Activated T-cell treated with anti-CD3 and anti-CD28 coated beads, Interleukin-2, amount 50 U/mL, for 24 hours (primary cell): ENCODE measurements around the gene ZNF761.
"Not testable (repeated sequence)": the region's sequence is repeated elsewhere in the genome, so short reads cannot be mapped to it uniquely, and the experiment has no call there.

Source experiments
- DNase-seq: peaks from one replicate; pipeline ENCODE4 v3.0.0-alpha.2; 2020
- H3K27ac Mint-ChIP-seq: 2 replicates; pipeline ENCODE4 v1.8.0; 2020; ENCODE audit warnings: mild to moderate bottlenecking, mixed read lengths
- H3K27me3 Mint-ChIP-seq: 2 replicates; pipeline ENCODE4 v1.8.0; 2020; ENCODE audit warnings: mixed read lengths
- H3K36me3 Mint-ChIP-seq: 2 replicates; pipeline ENCODE4 v1.8.0; 2020; ENCODE audit warnings: low read depth, mixed read lengths
- H3K4me1 Mint-ChIP-seq: 2 replicates; pipeline ENCODE4 v1.8.0; 2020; ENCODE audit warnings: low read depth, mixed read lengths
- H3K4me3 Mint-ChIP-seq: 2 replicates; pipeline ENCODE4 v1.8.0; 2020; ENCODE audit warnings: mild to moderate bottlenecking, moderate library complexity, mixed read lengths
- H3K9me3 Mint-ChIP-seq: 2 replicates; pipeline ENCODE4 v1.8.0; 2020; ENCODE audit warnings: mixed read lengths

The ZNF761 gene

DNA sequence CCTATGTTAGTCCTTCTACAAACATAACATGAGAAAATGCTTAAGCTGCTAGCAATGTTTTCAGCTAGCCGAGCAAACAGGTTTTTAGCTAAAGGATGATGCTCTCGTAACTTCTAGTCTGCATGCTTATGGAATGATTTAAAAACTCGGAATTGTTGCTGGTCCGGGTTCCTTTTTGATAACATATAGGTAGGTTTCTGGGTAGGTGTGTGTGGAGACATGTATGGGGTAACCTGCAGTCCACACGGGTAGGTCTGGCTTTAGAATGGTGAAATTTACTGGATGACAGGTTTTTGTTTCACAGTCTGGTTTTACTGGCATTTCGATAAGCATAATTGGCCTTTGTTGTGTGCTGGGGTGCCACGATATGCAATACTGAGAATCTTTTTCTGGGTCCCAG is 40.1 kb downstream of the ZNF761 start:
- Mint-ChIP-seq H3K27ac (no peak overlapping the region), H3K27me3 (no peaks in the 10 kb centered on the region), H3K9me3 (peaks cover 48% of the 10 kb centered on the region), H3K4me3 (no peak overlapping the region), H3K4me1 (peaks cover 25% of the 10 kb centered on the region), H3K36me3 (peaks cover 95% of the 10 kb centered on the region)
- no peak for DNase-seq

DNA sequence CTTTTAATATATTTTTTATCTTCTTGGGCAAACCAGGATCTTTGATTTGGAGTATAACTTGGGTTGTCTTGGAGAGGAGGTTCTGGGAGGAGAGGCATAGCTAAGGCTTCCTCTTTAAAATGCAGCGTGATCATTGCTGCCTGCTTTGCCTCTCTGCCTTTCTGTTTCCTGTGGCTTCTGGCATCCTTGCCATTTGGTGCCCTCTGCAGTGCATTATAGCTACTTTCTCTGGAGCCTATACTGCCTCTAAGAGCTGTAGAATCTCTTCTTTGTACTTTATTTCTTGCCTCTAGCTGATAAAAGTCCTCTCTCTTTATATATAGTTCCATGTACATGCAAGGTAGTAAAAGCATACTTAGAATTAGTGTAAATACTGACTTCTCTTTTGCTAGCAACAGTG is 43.0 kb downstream of the ZNF761 start:
- not testable (repeated sequence) for H3K4me1 Mint-ChIP-seq, H3K4me3 Mint-ChIP-seq, H3K27ac Mint-ChIP-seq, H3K27me3 Mint-ChIP-seq, DNase-seq
- Mint-ChIP-seq H3K36me3 (peaks cover 99% of the 10 kb centered on the region), H3K9me3 (peaks cover 41% of the 10 kb centered on the region)

DNA sequence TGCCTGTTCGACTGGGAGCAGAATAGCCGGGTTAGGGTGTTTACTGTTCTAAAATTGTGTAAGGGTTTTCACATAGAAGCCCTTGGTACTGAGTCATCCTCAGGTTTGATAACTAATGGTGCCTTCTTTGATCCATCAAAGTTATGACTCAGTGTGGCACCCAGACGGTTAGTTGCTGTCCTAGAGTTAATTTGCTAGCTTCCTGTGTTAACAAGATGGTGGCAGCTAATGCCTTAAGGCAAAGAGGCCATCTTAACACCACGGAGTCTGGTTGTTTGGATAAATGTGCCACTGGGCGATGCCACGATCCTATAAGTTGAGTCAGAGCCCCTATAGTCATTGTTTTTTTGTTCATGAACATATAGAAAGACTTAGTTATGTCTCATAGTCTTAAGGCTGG is 43.7 kb downstream of the ZNF761 start:
- H3K9me3 Mint-ChIP-seq: peaks cover 41% of the 10 kb centered on the region
- not testable (repeated sequence) for H3K27ac Mint-ChIP-seq, H3K4me3 Mint-ChIP-seq, H3K4me1 Mint-ChIP-seq, DNase-seq, H3K27me3 Mint-ChIP-seq
- H3K36me3 Mint-ChIP-seq: peaks cover 99% of the 10 kb centered on the region

DNA sequence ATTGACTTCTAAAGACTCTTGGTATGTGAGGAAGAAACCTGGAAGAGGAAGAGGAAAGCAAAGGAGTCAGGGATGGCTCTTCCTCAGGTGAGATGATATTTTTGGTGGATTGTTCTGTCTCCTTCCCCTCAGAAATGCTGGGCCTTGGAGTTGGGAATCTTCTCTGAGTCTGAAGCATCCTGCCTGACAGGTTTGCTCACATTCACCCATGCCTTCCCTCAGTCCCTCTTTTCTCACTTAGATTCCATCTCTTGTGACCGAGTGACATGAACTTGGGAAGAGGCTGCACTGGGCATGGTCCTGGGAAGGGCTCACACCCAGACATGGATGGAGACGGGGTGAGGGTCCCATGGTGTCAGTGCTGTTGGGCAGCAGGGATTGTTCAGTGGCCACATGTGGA is 52.0 kb downstream of the ZNF761 start:
- H3K36me3 Mint-ChIP-seq: peaks cover 94% of the 10 kb centered on the region
- peaks cover 53% of the 10 kb centered on the region for H3K9me3 Mint-ChIP-seq
- H3K27me3 Mint-ChIP-seq, H3K4me1 Mint-ChIP-seq, DNase-seq, H3K4me3 Mint-ChIP-seq, H3K27ac Mint-ChIP-seq: not testable (repeated sequence)

DNA sequence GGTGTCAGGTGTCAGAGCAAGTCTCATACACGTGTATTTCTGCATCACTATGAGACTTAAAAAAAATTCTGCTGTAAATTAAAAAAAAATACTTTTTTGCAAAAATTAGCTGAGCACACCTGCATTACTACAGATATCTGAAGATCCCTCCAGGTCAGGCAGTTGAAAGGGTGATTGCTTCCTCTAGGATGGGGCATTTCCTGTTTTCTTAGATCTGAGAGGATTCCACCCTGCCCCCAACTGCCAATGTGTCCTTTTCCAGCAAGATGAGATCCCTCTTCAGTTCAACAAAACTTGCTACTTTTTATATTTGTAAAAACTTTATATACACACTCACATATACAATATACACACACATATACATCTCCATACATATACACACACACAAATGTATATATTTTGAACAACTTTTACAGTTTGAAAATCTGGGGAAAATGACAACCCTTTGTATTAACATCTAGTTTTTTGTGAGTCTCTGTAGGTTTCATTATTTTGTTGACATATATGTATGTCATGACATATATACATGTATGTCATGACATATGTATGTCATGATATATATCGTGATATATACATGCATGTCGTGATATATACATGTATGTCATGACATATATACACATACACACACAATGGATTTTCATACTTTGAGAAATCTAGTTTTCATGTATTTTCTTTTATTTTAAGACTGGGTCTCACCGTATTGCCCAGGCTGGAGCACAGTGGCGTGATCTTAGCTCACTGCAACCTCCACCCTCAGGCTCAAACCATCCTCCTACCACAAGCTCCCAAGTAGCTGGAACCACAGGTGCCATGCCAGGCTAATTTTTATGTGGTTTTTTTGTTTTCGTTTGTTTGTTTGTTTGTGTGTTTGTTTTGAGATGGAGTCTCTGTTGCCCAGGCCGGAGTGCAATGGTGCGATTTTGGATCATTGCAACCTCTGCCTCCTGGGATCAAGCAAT is 53.5 kb downstream of the ZNF761 start:
- no peaks in the 10 kb centered on the region for H3K4me1 Mint-ChIP-seq
- no peak for DNase-seq
- H3K27ac Mint-ChIP-seq: no peak overlapping the region
- H3K36me3 Mint-ChIP-seq: peaks cover 93% of the 10 kb centered on the region
- no peak overlapping the region for H3K4me3 Mint-ChIP-seq
- peaks cover 51% of the 10 kb centered on the region for H3K9me3 Mint-ChIP-seq
- H3K27me3 Mint-ChIP-seq: no peaks in the 10 kb centered on the region

DNA sequence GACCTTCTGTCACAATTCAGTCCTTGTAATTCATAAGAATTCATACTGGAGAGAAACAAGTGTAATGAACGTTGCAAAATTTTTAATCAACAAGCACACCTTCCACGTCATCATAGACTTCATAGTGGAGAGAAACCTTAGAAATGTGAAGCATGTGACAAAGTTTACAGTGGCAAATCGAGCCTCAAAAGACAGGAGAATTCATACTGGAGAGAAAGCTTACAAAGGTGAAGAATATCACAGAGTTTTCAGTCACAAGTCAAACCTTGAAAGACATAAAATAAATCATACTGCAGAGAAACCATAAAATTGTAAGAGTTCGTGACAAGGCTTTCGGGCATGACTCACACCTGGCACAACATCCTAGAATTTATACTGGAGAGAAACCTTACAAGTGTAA is 60.4 kb downstream of the ZNF761 start:
- H3K9me3 Mint-ChIP-seq: peaks cover 60% of the 10 kb centered on the region
- H3K4me3 Mint-ChIP-seq: no peak overlapping the region
- H3K36me3 Mint-ChIP-seq: peaks cover 87% of the 10 kb centered on the region
- H3K27ac Mint-ChIP-seq: no peak overlapping the region
- no peaks in the 10 kb centered on the region for H3K4me1 Mint-ChIP-seq
- DNase-seq: no peak
- no peaks in the 10 kb centered on the region for H3K27me3 Mint-ChIP-seq

DNA sequence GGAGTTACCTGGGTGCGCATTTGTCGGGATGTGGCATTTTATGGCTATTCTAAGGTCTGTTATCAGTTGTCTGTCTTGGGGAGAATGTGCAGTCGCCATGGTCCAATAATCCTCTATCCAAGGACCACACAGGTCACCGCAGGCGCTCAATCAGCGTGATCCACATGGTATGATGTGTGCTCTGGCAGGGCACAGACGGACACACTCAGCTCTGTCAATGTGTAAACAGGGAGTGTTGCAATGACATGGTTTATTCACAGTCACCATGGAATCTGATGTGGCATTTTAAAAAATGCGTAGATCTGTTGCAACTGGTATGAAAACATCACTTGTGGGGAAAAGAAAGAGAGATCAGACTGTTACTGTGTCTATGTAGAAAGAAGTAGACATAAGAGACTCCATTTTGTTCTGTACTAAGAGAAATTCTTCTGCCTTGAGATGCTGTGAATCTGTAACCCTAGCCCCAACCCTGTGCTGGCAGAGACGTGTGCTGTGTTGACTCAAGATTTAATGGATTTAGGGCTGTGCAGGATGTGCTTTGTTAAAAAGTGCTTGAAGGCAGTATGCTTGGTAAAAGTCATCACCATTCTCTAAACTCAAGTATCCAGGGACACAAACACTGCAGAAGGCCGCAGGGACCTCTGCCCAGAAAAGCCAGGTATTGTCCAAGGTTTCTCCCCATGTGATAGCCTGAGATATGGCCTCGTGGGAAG is 65.7 kb downstream of the ZNF761 start:
- H3K4me1 Mint-ChIP-seq, H3K27me3 Mint-ChIP-seq, H3K27ac Mint-ChIP-seq, H3K4me3 Mint-ChIP-seq, DNase-seq: not testable (repeated sequence)
- peaks cover 56% of the 10 kb centered on the region for H3K9me3 Mint-ChIP-seq
- peaks cover 43% of the 10 kb centered on the region for H3K36me3 Mint-ChIP-seq

DNA sequence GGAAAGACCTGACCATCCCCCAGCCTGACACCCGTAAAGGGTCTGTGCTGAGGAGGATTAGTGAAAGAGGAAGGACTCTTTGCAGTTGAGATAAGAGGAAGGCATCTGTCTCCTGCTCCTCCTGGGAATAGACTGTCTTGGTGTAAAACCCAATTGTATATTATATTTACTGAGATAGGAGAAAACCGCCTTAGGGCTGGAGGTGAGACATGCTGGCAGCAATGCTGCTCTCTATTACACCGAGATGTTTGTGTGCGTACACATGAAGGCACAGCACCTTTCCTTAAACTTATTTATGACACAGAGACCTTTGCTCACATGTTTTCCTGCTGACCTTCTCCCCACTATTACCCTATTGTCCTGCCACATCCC is 66.2 kb downstream of the ZNF761 start:
- H3K27ac Mint-ChIP-seq, DNase-seq, H3K4me1 Mint-ChIP-seq, H3K4me3 Mint-ChIP-seq: not testable (repeated sequence)
- Mint-ChIP-seq H3K36me3 (peaks cover 38% of the 10 kb centered on the region), H3K27me3 (peaks cover 10% of the 10 kb centered on the region), H3K9me3 (peaks cover 51% of the 10 kb centered on the region)

DNA sequence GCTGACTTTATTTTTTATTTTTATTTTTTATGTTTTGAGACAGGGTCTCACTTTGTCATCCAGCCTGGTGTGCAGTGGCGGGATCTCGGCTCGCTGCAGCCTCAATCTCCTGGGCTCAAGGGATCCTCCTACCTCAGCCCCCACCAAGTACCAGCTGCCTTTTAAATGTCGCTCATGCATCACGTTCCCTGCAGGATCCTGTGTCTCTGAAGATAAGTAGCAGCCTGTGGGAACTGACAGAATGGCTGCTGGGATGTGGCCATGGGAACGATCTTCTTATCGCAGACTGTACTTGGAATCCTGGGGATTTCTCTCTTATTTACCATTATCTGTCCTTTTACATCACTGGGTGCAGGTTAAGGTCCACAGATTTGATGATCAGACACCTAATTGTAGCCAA is 71.4 kb downstream of the ZNF761 start:
- peaks cover 20% of the 10 kb centered on the region for H3K9me3 Mint-ChIP-seq
- not testable (repeated sequence) for H3K4me3 Mint-ChIP-seq, DNase-seq, H3K27ac Mint-ChIP-seq, H3K4me1 Mint-ChIP-seq, H3K36me3 Mint-ChIP-seq
- peaks cover 36% of the 10 kb centered on the region for H3K27me3 Mint-ChIP-seq

DNA sequence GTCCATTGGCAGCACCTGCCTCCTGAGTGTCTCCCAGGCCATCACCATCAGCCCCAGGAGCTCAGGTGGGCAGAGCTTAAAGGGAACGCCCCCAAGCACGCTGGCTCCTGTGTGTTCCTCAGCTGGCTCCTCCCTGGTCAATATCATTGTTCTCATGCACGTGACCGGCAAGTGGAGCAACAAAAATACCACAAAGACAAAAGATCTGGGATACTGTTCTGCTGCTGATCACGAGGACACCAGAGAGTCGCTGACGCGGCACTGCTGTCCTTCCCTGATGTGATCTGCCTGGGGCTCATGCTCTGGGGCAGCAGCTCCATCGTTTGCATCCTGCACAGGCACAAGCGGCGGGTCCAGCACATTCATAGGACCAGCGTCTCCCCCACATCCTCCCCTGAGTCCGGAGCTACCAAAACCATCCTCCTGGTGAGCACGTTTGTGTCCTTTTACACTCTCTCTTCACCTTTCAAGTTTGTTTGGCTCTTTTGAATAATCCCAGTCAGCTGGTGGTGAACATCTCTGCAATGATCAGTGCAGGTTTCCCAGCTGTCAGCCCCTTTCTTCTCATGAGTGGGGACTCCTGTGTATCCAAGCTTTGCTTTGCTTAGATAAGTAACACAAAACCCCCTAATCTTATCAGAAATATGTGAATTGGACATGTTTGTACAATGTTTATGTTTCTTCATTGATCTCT is 72.0 kb downstream of the ZNF761 start:
- H3K27ac Mint-ChIP-seq, H3K4me1 Mint-ChIP-seq, H3K4me3 Mint-ChIP-seq, H3K36me3 Mint-ChIP-seq, DNase-seq: not testable (repeated sequence)
- Mint-ChIP-seq H3K27me3 (peaks cover 36% of the 10 kb centered on the region), H3K9me3 (peaks cover 17% of the 10 kb centered on the region)

DNA sequence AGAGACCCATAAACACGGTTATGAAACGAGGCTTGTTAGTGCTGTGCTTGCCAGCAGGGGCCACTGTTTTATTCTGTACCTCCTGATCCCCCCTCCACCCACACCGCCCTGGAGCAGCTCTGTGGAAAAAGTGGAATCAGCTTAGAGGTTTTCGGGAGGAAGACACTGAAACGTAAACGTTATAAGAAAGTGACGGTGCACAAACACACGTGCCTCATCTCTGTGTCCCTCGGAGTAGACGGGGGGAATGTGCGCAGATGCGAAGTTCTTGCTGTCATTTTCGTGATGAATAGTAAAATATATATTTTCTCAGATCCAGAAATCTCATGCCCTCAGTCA is 72.5 kb downstream of the ZNF761 start:
- H3K36me3 Mint-ChIP-seq, H3K4me3 Mint-ChIP-seq, H3K4me1 Mint-ChIP-seq, H3K27ac Mint-ChIP-seq, DNase-seq: not testable (repeated sequence)
- peaks cover 13% of the 10 kb centered on the region for H3K9me3 Mint-ChIP-seq
- H3K27me3 Mint-ChIP-seq: peaks cover 40% of the 10 kb centered on the region

DNA sequence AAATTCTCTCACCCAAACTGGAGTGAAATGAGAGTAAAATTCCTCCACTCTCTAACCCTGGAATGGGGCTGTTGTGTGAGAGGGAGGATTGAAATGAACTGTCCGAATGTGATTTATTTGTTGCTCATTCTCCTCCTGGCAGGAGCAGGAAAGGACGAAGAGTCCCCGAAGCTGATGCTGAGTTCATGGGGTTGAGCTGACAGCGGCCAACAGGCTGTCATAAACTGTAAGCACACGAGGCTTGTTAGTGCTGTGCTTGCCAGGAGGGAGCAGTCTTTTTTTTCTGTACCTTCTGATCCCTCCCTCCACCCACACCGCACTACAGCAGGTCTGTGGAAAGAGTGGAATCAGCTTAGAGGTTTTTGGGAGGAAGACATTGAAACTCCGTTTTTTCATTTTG is 73.1 kb downstream of the ZNF761 start:
- Mint-ChIP-seq H3K27ac (no peak overlapping the region), H3K27me3 (peaks cover 40% of the 10 kb centered on the region), H3K36me3 (peaks cover 8% of the 10 kb centered on the region), H3K4me1 (peaks cover 1% of the 10 kb centered on the region), H3K4me3 (no peak overlapping the region), H3K9me3 (peaks cover 12% of the 10 kb centered on the region)
- DNase-seq: no peak

DNA sequence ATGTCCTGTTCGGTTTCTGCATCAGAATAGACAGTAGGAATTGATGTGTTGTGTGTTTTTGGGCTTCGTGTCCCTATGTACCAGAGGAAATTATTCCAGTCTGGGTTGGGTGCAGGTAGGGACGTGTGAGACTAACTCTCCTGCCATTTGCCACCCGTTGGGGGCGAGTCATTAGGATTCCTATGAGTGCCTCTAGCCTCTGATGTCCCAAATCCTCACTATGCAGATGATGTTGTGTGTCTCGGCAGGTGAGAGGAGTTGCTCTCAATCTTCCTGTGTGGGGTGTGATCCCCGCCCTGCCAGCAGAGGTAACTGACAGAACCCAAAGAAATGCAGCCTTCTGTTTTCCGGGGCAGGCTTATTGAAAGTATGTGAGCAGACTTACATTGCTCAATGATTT is 74.9 kb downstream of the ZNF761 start:
- peaks cover 35% of the 10 kb centered on the region for H3K27me3 Mint-ChIP-seq
- no peak for DNase-seq
- no peak overlapping the region for H3K27ac Mint-ChIP-seq
- no peak overlapping the region for H3K4me3 Mint-ChIP-seq
- peaks cover 1% of the 10 kb centered on the region for H3K4me1 Mint-ChIP-seq
- H3K36me3 Mint-ChIP-seq: peaks cover 2% of the 10 kb centered on the region
- H3K9me3 Mint-ChIP-seq: peaks cover 4% of the 10 kb centered on the region
